Pons (tissue), 1 donor: Measurements from ENCODE around the gene SULF2.

Source experiments
- DNase-seq: peaks from one replicate; pipeline ENCODE4 v3.0.0-alpha.2; 2016; ENCODE audit warnings: low spot score

Gene SULF2

GRCh38 chr20:47684306-47685080 is 100.8 kb downstream of the SULF2 start:
- no peak for DNase-seq

GRCh38 chr20:47682916-47683315 is 102.4 kb downstream of the SULF2 start:
- no peak for DNase-seq

GRCh38 chr20:47682028-47682783 is 103.1 kb downstream of the SULF2 start:
- peak; percentile 60 for DNase-seq

- no peak for DNase-seq
Observed at GRCh38 chr20:47680804-47681529, 104.3 kb downstream of the SULF2 start.

- DNase-seq: no peak
Observed at GRCh38 chr20:47679462-47679861, 105.8 kb downstream of the SULF2 start.

- no peak for DNase-seq
Observed at GRCh38 chr20:47678536-47678935, 106.7 kb downstream of the SULF2 start.

- DNase-seq: no peak
Observed at GRCh38 chr20:47677635-47678453, 107.4 kb downstream of the SULF2 start.

GRCh38 chr20:47676912-47677634 is 108.2 kb downstream of the SULF2 start:
- no peak for DNase-seq

GRCh38 chr20:47676219-47676721 is 109.0 kb downstream of the SULF2 start:
- no peak for DNase-seq

GRCh38 chr20:47675190-47676142 is 109.8 kb downstream of the SULF2 start:
- DNase-seq: no peak

- DNase-seq: no peak
Observed at GRCh38 chr20:47674686-47675085, 110.6 kb downstream of the SULF2 start.

GRCh38 chr20:47674145-47674544 is 111.1 kb downstream of the SULF2 start:
- no peak for DNase-seq

- no peak for DNase-seq
Observed at GRCh38 chr20:47673671-47673955, 111.7 kb downstream of the SULF2 start.

- no peak for DNase-seq
Observed at GRCh38 chr20:47672886-47673670, 112.2 kb downstream of the SULF2 start.

GRCh38 chr20:47672166-47672565 is 113.1 kb downstream of the SULF2 start:
- DNase-seq: no peak

- no peak for DNase-seq
Observed at GRCh38 chr20:47670913-47671312, 114.4 kb downstream of the SULF2 start.

GRCh38 chr20:47669927-47670890 is 115.1 kb downstream of the SULF2 start:
- DNase-seq: no peak

- DNase-seq: no peak
Observed at GRCh38 chr20:47669489-47669888, 115.8 kb downstream of the SULF2 start.
